Kidney (tissue), 14 donors: ENCODE measurements around the gene PIEZO2. TPM values are rescaled to one million over a fixed set of nuclear protein-coding genes. Genes with fewer than 3 reads are reported as not detected.

ENCODE experiments used
- DNase-seq, 5 donors: peaks; one replicate each; pipeline ENCODE4 v3.0.0-alpha.2; 2013 to 2020
- FAIRE-seq: peaks from 2 replicates; lab custom pipeline; 2012; peaks lifted over from hg19 to GRCh38; lab: Jason Lieb, UNC
- H3K27ac ChIP-seq, 2 donors: one replicate each; pipeline ENCODE4 v1.7.0; 2013; ENCODE audit warnings: low read depth in 2 of 2, low read length in 2 of 2, inconsistent platforms in 1 of 2
- H3K27me3 ChIP-seq: one replicate; pipeline ENCODE4 v1.7.1; 2013; ENCODE audit warnings: low read length, inconsistent platforms; ENCODE audit not compliant: control insufficient read depth, insufficient read depth
- H3K36me3 ChIP-seq, 3 donors: one replicate each; pipeline versions ENCODE4 v1.7.0 to v1.7.1; 2013; ENCODE audit warnings: low read length in 3 of 3, control low read depth in 1 of 3, inconsistent platforms in 1 of 3; ENCODE audit not compliant: insufficient read depth in 3 of 3, control insufficient read depth in 2 of 3
- H3K4me1 ChIP-seq, 3 donors: one replicate each; pipeline versions ENCODE4 v1.7.0 to v1.7.1; 2013; ENCODE audit warnings: low read length in 3 of 3, inconsistent platforms in 1 of 3, low read depth in 1 of 3; ENCODE audit not compliant: control insufficient read depth in 2 of 3, insufficient read depth in 2 of 3
- H3K4me3 ChIP-seq, 3 donors: one replicate each; pipeline versions ENCODE4 v1.7.0 to v1.8.1; 2013; ENCODE audit warnings: low read length in 3 of 3, control low read depth in 1 of 3, inconsistent platforms in 1 of 3
- H3K9ac ChIP-seq, 3 donors: one replicate each; pipeline versions ENCODE4 v1.7.0 to v1.7.1; 2013; ENCODE audit warnings: low read length in 3 of 3, control low read depth in 1 of 3, inconsistent platforms in 1 of 3
- H3K9me3 ChIP-seq, 3 donors: one replicate each; pipeline versions ENCODE4 v1.7.0 to v1.7.1; 2013; ENCODE audit warnings: low read length in 3 of 3, control low read depth in 1 of 3, inconsistent platforms in 1 of 3; ENCODE audit not compliant: control insufficient read depth in 2 of 3, insufficient read depth in 1 of 3
- CTCF ChIP-seq: IDR thresholded peaks from 3 replicates; pipeline ENCODE4 v1.5.1; 2012; ENCODE audit warnings: mild to moderate bottlenecking, moderate library complexity, borderline replicate concordance; ENCODE audit not compliant: insufficient read depth; ENCODE audit errors: extremely low read depth
- intact Hi-C: fragments of 100-400 bp; cut with DNase I; formaldehyde crosslinking; loops from one replicate; pipeline ENCODE4 v1.11.1; 2022
- polyA plus RNA-seq: library from polyadenylated mRNA; stranded (reverse); fragments of 350-450 nt; fragmentation: Illumina TruSeq; extraction: RNeasy Lipid Tissue Mini Kit (QIAGEN cat#74804); gene quantifications from one replicate; pipeline ENCODE4 v1.2.3, GENCODE V29; 2014; ENCODE audit warnings: low read depth, low replicate concordance; ENCODE audit not compliant: insufficient read depth
- total RNA-seq: library from RNA; stranded (reverse); fragmentation: NEBNext Ultra II Directional; extraction: Animal tissue kit (Norgen Biotek cat#: 25700); gene quantifications from one replicate; pipeline ENCODE4 v1.2.1, GENCODE V29; 2021
- donor health status: control.
- donor health status: control.
- donor health status: control.
- donor health status: control.
- donor health status: control.
- donor health status: DM: yes; HTN: yes; CAD: no.
- donor health status: Normal renal cell carcinoma (clear cell type).

The PIEZO2 gene
- total and polyA plus RNA-seq, 2 donors from 2014 or later = 1.1 to 4.1 TPM

- TF ChIP-seq CTCF = no peak
- Histone ChIP-seq H3K27ac (no peak overlapping the region), H3K9me3 (no peaks in the 10 kb centered on the region), H3K9ac (no peak overlapping the region), H3K27me3 (no peaks in the 10 kb centered on the region), H3K4me1 (peaks cover 0 to 3% (median 0%) of the 10 kb centered on the region in 3 donors), H3K36me3 (no peaks in the 10 kb centered on the region), H3K4me3 (no peak overlapping the region)
- FAIRE-seq (no peak), DNase-seq (no peak)
- intact Hi-C loops = no loop called here
These were observed 240.6 kb downstream of the PIEZO2 start for GRCh38 chr18:10908760-10909159.

DNA sequence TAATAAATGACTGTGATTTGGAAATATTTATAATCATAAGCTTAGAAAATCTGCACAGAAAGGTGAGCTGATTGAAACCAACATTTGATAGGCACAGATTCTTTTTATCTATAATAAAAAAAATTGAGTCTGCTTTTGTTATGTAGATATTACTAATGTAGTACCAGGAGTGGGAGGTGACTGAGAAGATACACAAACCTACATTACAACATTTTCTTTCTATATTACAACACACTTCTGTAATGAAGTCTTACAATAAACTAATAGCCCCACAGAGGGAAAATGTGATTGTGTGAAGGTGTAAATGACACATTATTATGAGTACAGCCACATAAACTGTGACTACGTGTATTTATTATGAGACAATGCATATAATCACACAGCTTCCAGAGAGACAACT is 241.6 kb downstream of the PIEZO2 start:
- H3K9ac ChIP-seq = no peak overlapping the region
- no peak for FAIRE-seq
- no peaks in the 10 kb centered on the region for H3K36me3 ChIP-seq
- H3K4me1 ChIP-seq = no peaks in the 10 kb centered on the region
- intact Hi-C loops = no loop called here
- H3K27ac ChIP-seq = no peak overlapping the region
- H3K9me3 ChIP-seq = no peaks in the 10 kb centered on the region
- H3K4me3 ChIP-seq = no peak overlapping the region
- DNase-seq = no peak
- no peak for TF ChIP-seq CTCF
- H3K27me3 ChIP-seq = no peaks in the 10 kb centered on the region

GRCh38 chr18:10901329-10901728 is 248.0 kb downstream of the PIEZO2 start:
- no peak for DNase-seq
- Histone ChIP-seq H3K4me1 (no peaks in the 10 kb centered on the region), H3K4me3 (no peak overlapping the region), H3K27me3 (no peaks in the 10 kb centered on the region), H3K9me3 (no peaks in the 10 kb centered on the region), H3K36me3 (no peaks in the 10 kb centered on the region), H3K27ac (no peak overlapping the region), H3K9ac (no peak overlapping the region)
- no peak for FAIRE-seq
- intact Hi-C loops = no loop called here
- no peak for TF ChIP-seq CTCF

DNA sequence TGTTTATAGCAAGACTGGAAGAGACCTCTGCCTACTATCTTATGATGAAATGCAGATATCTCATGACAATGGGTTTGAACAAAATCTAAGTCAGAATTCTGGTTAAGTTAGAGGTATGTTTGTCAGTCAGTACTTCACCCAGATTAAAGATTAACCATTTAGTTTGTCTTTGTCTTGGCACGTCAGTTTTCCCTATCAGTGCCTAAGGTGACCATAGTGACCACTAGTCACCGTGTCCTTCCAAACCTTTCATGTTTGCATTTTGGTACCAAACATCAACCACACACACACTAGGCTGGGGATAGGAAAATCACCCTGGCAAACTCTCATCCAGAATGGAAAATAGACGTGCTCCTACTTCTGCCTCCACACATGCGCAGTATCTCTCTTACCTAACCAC is 248.9 kb downstream of the PIEZO2 start:
- no peak overlapping the region for H3K4me3 ChIP-seq

More for the DNA sequence above, 248.9 kb downstream of the PIEZO2 start:
- FAIRE-seq (no peak), DNase-seq (no peak)
- intact Hi-C loops = no loop called here
- Histone ChIP-seq H3K9me3 (no peaks in the 10 kb centered on the region), H3K27me3 (no peaks in the 10 kb centered on the region), H3K9ac (no peak overlapping the region), H3K27ac (no peak overlapping the region), H3K4me1 (no peaks in the 10 kb centered on the region), H3K36me3 (no peaks in the 10 kb centered on the region)
- no peak for TF ChIP-seq CTCF
